SK-N-SH (cell line): Measurements from ENCODE around the gene GALNT16. TPM values are rescaled to one million over a fixed set of nuclear protein-coding genes. Genes with fewer than 3 reads are reported as not detected.

Experiments
- CTCF ChIA-PET: fragments of 300-600, 350-600 bp; formaldehyde crosslinking; extraction: SDS; loops from one replicate; lab custom pipeline; 2021; lab: Yijun Ruan, JAX
- POLR2A ChIA-PET: fragments of 350-600 bp; sonication (Branson Sonifier 250); formaldehyde crosslinking; extraction: SDS; loops from one replicate; lab custom pipeline; 2020; ENCODE audit warnings: antibody characterized with exemption, inconsistent platforms; lab: Yijun Ruan, JAX
- DNase-seq: peaks from one replicate; pipeline ENCODE4 v3.0.0; 2012
- H2AFZ ChIP-seq: fragments of 200-600 bp; sonication (generic); 2 replicates; pipeline ENCODE4 v1.8.1; 2016; ENCODE audit warnings: antibody characterized with exemption, mild to moderate bottlenecking, low read depth
- H3F3A ChIP-seq: fragments of 200-600 bp; sonication (generic); replicated peaks from 2 replicates; pipeline ENCODE3; 2016; ENCODE audit warnings: antibody characterized with exemption, mild to moderate bottlenecking; ENCODE audit not compliant: insufficient read depth
- H3K27ac ChIP-seq, 2 experiments: fragments of 200-500 bp in 1 of 2; fragments of 200-600 bp in 1 of 2; sonication (Bioruptor generic) in 1 of 2; sonication (generic), shearing (Covaris generic) in 1 of 2; 2 replicates each; pipeline versions ENCODE4 v1.5.1 to v1.6.1; 2014 to 2016; ENCODE audit warnings: low read depth in 2 of 2, inconsistent platforms in 1 of 2, low read length in 1 of 2, mild to moderate bottlenecking in 1 of 2, mixed read lengths in 1 of 2
- H3K27me3 ChIP-seq: fragments of 200-600 bp; sonication (generic), shearing (Covaris generic); 2 replicates; pipeline ENCODE4 v1.6.1; 2016; ENCODE audit warnings: mixed run types; ENCODE audit not compliant: insufficient read depth
- H3K36me3 ChIP-seq, 2 experiments: fragments of 200-500 bp in 1 of 2; fragments of 200-600 bp in 1 of 2; sonication (Bioruptor generic) in 1 of 2; sonication (generic) in 1 of 2; replicated peaks in 1 of 2; 2 replicates each; pipeline versions ENCODE3 to v1.5.1; 2014 to 2016; ENCODE audit warnings: low read length in 1 of 2, mild to moderate bottlenecking in 1 of 2; ENCODE audit not compliant: insufficient read depth in 2 of 2, control insufficient read depth in 1 of 2
- H3K4me1 ChIP-seq, 2 experiments: fragments of 200-500 bp in 1 of 2; fragments of 200-600 bp in 1 of 2; sonication (Bioruptor generic) in 1 of 2; sonication (generic), shearing (Covaris generic) in 1 of 2; 2 replicates each; pipeline versions ENCODE4 v1.5.1 to v1.6.1; 2014 to 2016; ENCODE audit warnings: low read depth in 1 of 2, low read length in 1 of 2, mixed run types in 1 of 2; ENCODE audit not compliant: insufficient read depth in 2 of 2, control insufficient read depth in 1 of 2
- H3K4me2 ChIP-seq: fragments of 200-600 bp; sonication (generic), shearing (Covaris generic); 2 replicates; pipeline ENCODE4 v1.6.1; 2017; ENCODE audit warnings: mixed run types
- H3K4me3 ChIP-seq, 2 experiments: fragments of 200-500 bp in 1 of 2; fragments of 200-600 bp in 1 of 2; sonication (Bioruptor generic) in 1 of 2; sonication (generic), shearing (Covaris generic) in 1 of 2; 2 replicates each; pipeline versions ENCODE4 v1.5.1 to v1.8.1; 2014 to 2016; ENCODE audit warnings: low read depth in 2 of 2, inconsistent platforms in 1 of 2, low read length in 1 of 2, mild to moderate bottlenecking in 1 of 2, mixed read lengths in 1 of 2, moderate library complexity in 1 of 2
- H3K79me2 ChIP-seq: fragments of 200-600 bp; sonication (generic); 2 replicates; pipeline ENCODE4 v1.8.1; 2017; ENCODE audit warnings: mild to moderate bottlenecking; ENCODE audit not compliant: insufficient read depth
- H3K9ac ChIP-seq: fragments of 200-600 bp; sonication (generic); 2 replicates; pipeline ENCODE4 v1.6.1; 2017; ENCODE audit warnings: mixed run types
- H3K9me2 ChIP-seq: fragments of 200-600 bp; sonication (generic); 2 replicates; pipeline ENCODE4 v1.6.1; 2017; ENCODE audit warnings: mixed run types
- H3K9me3 ChIP-seq: fragments of 200-600 bp; sonication (generic); 2 replicates; pipeline ENCODE4 v1.6.1; 2017; ENCODE audit warnings: mixed run types, mild to moderate bottlenecking, moderate library complexity
- H4K20me1 ChIP-seq: fragments of 200-600 bp; sonication (generic); 2 replicates; pipeline ENCODE4 v1.6.1; 2017; ENCODE audit warnings: mild to moderate bottlenecking, mixed run types; ENCODE audit not compliant: insufficient read depth
- CTCF ChIP-seq: fragments of 200-600 bp; sonication (generic); IDR thresholded peaks from 2 replicates; pipeline ENCODE4 v1.6.1; 2017; ENCODE audit warnings: antibody characterized with exemption, mild to moderate bottlenecking, moderate library complexity
- ELF1 ChIP-seq: IDR thresholded peaks from 2 replicates; pipeline ENCODE4 v1.4.0; 2012
- EP300 ChIP-seq, 2 experiments: IDR thresholded peaks; 2 replicates each; pipeline versions ENCODE4 v1.4.0 to v1.6.1; 2012; ENCODE audit warnings: borderline replicate concordance in 1 of 2, low read depth in 1 of 2, low read length in 1 of 2
- FOXJ3 ChIP-seq: sonication (generic); formaldehyde crosslinking; IDR thresholded peaks from 2 replicates; pipeline ENCODE4 v1.5.1; 2020; ENCODE audit warnings: mild to moderate bottlenecking, missing genetic modification reagents
- FOXM1 ChIP-seq: IDR thresholded peaks from 2 replicates; pipeline ENCODE4 v1.4.0; 2012; ENCODE audit warnings: low read depth, mild to moderate bottlenecking
- GATA2 ChIP-seq: sonication (generic); formaldehyde crosslinking; IDR thresholded peaks from 2 replicates; pipeline ENCODE4 v1.5.0; 2020; ENCODE audit warnings: mild to moderate bottlenecking, missing genetic modification reagents
- IRF3 ChIP-seq: fragments of 150-350 bp; IDR thresholded peaks from 2 replicates; pipeline ENCODE4 v1.6.1; 2016; ENCODE audit warnings: mild to moderate bottlenecking, low read depth, low read length
- JUND ChIP-seq: IDR thresholded peaks from 2 replicates; pipeline ENCODE4 v1.4.0; 2012
- NFIC ChIP-seq: IDR thresholded peaks from 2 replicates; pipeline ENCODE4 v1.4.0; 2012; ENCODE audit warnings: borderline replicate concordance
- PBX3 ChIP-seq: IDR thresholded peaks from 2 replicates; pipeline ENCODE4; 2012
- RCOR1 ChIP-seq: fragments of 150-350 bp; IDR thresholded peaks from 2 replicates; pipeline ENCODE4 v1.6.1; 2017; ENCODE audit warnings: antibody characterized with exemption, low read length
- RFX5 ChIP-seq: IDR thresholded peaks from 2 replicates; pipeline ENCODE4 v1.6.1; 2012; ENCODE audit warnings: mild to moderate bottlenecking, improper control_type of control experiment, low read length
- RXRA ChIP-seq: IDR thresholded peaks from 2 replicates; pipeline ENCODE4 v1.4.0; 2012; ENCODE audit warnings: low read depth, mild to moderate bottlenecking, borderline replicate concordance
- SIN3A ChIP-seq: IDR thresholded peaks from 2 replicates; pipeline ENCODE4 v1.6.1; 2012; ENCODE audit warnings: low read depth, mild to moderate bottlenecking, low read length, moderate library complexity, borderline replicate concordance
- SMC3 ChIP-seq: IDR thresholded peaks from 2 replicates; pipeline ENCODE4 v1.6.1; 2012; ENCODE audit warnings: low read depth, low read length, improper control_type of control experiment
- TEAD4 ChIP-seq: IDR thresholded peaks from 2 replicates; pipeline ENCODE4 v1.4.0; 2012; ENCODE audit warnings: mild to moderate bottlenecking, borderline replicate concordance; ENCODE audit not compliant: insufficient read depth
- YY1 ChIP-seq: IDR thresholded peaks from 2 replicates; pipeline ENCODE4 v1.4.0; 2012; ENCODE audit warnings: low read depth, mild to moderate bottlenecking
- WGBS: methylation state at CpG from one replicate; pipeline ENCODE4 v1.1.6; 2017; ENCODE audit warnings: low lambda C conversion rate; 5-methylcytosine and 5-hydroxymethylcytosine counted together
- polyA plus RNA-seq, 3 experiments: library from polyadenylated mRNA; depleted of rRNA; stranded (reverse); fragments of >200 nt; gene quantifications; 2 replicates each; pipeline ENCODE4 v1.2.3, GENCODE V29; 2012
- TF ChIP-seq, protein P1 (sequence below): IDR thresholded peaks from 2 replicates; pipeline ENCODE4 v1.6.1; 2012; ENCODE audit warnings: mild to moderate bottlenecking, low read depth, low read length, moderate library complexity
- TF ChIP-seq, protein P2 (sequence below): IDR thresholded peaks from 2 replicates; pipeline ENCODE4 v1.4.0; 2012; ENCODE audit warnings: low read depth
- TF ChIP-seq, protein P3 (sequence below): IDR thresholded peaks from 2 replicates; pipeline ENCODE4 v1.4.0; 2012; ENCODE audit warnings: low read depth, borderline replicate concordance
- TF ChIP-seq, protein P4 (sequence below): fragments of 150-350 bp; IDR thresholded peaks from 2 replicates; pipeline ENCODE4 v1.6.1; 2017; ENCODE audit warnings: antibody characterized with exemption, low read length, low read depth, borderline replicate concordance

GALNT16 gene
- polyA plus RNA-seq, 1 of the 3 experiments (the other 2 are of a cell fraction), result 17.0 TPM

- no peak for TF ChIP-seq CTCF
- TF ChIP-seq, all 33 proteins: peak for 0
Observed at GRCh38 chr14:69319911-69320310, 60.0 kb downstream of the GALNT16 start (continued).

DNA sequence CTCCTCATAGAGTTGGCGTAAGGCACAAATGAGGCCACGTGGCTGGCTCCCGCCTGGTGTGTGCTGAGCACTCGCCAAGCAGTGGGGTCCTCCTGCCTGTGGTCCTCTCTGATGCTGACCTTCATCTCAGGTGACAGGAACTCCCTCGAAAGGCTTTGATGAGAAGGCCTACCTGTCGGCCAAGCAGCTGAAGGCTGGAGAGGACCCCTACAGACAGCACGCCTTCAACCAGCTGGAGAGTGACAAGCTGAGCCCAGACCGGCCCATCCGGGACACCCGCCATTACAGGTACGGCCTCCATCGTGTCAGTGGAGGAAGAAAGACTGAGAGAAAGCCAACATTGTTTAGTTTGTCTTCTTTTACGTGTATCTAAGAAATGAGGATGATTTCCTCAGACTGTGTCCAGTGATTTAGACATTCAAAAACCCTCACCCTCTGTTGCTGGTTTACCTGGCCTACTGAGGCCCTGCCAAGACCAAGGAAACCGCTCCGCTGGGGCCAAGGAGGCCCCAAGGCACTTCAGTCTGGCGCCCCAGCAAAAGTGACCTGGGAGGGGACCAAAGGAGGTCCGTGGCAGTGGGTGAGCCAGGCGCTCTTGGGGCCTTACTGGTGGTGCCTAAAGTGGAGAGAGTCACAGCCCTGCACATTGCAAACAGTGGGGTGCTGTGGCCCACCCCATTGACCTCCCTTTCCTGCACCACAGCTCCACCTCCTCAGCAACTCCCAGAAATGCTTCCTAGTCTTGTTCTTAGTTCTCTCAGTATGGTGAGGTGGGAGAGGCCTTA lies 60.8 kb downstream of the GALNT16 start:
- H3K4me3 ChIP-seq, result no peak overlapping the region
- no peaks in the 10 kb centered on the region for H4K20me1 ChIP-seq
- POLR2A ChIA-PET, result no interaction called here
- WGBS, result 96% methylated on average over 15 of the region's 18 CpGs
- H3K9ac ChIP-seq, result no peak overlapping the region
- no peaks in the 10 kb centered on the region for H3K9me2 ChIP-seq
- peaks cover 4% of the 10 kb centered on the region for H3F3A ChIP-seq
- no peak for TF ChIP-seq PBX3
- TF ChIP-seq GATA2 (CRISPR knock-in tag), result no peak
- TF ChIP-seq, protein P1, sequence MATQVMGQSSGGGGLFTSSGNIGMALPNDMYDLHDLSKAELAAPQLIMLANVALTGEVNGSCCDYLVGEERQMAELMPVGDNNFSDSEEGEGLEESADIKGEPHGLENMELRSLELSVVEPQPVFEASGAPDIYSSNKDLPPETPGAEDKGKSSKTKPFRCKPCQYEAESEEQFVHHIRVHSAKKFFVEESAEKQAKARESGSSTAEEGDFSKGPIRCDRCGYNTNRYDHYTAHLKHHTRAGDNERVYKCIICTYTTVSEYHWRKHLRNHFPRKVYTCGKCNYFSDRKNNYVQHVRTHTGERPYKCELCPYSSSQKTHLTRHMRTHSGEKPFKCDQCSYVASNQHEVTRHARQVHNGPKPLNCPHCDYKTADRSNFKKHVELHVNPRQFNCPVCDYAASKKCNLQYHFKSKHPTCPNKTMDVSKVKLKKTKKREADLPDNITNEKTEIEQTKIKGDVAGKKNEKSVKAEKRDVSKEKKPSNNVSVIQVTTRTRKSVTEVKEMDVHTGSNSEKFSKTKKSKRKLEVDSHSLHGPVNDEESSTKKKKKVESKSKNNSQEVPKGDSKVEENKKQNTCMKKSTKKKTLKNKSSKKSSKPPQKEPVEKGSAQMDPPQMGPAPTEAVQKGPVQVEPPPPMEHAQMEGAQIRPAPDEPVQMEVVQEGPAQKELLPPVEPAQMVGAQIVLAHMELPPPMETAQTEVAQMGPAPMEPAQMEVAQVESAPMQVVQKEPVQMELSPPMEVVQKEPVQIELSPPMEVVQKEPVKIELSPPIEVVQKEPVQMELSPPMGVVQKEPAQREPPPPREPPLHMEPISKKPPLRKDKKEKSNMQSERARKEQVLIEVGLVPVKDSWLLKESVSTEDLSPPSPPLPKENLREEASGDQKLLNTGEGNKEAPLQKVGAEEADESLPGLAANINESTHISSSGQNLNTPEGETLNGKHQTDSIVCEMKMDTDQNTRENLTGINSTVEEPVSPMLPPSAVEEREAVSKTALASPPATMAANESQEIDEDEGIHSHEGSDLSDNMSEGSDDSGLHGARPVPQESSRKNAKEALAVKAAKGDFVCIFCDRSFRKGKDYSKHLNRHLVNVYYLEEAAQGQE, result no peak
- TF ChIP-seq, protein P2, sequence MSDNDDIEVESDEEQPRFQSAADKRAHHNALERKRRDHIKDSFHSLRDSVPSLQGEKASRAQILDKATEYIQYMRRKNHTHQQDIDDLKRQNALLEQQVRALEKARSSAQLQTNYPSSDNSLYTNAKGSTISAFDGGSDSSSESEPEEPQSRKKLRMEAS, result no peak
- TF ChIP-seq RFX5, result no peak
- TF ChIP-seq, protein P3, sequence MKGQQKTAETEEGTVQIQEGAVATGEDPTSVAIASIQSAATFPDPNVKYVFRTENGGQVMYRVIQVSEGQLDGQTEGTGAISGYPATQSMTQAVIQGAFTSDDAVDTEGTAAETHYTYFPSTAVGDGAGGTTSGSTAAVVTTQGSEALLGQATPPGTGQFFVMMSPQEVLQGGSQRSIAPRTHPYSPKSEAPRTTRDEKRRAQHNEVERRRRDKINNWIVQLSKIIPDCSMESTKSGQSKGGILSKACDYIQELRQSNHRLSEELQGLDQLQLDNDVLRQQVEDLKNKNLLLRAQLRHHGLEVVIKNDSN, result no peak
- TF ChIP-seq IRF3, result no peak
- TF ChIP-seq NFIC, result no peak
- TF ChIP-seq FOXM1, result no peak
- no peak for TF ChIP-seq SIN3A
- no peak for TF ChIP-seq YY1
- TF ChIP-seq RCOR1, result no peak
- no peak for TF ChIP-seq FOXJ3
- TF ChIP-seq TEAD4, result no peak
- TF ChIP-seq, protein P4, sequence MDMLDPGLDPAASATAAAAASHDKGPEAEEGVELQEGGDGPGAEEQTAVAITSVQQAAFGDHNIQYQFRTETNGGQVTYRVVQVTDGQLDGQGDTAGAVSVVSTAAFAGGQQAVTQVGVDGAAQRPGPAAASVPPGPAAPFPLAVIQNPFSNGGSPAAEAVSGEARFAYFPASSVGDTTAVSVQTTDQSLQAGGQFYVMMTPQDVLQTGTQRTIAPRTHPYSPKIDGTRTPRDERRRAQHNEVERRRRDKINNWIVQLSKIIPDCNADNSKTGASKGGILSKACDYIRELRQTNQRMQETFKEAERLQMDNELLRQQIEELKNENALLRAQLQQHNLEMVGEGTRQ, result no peak
- no peak for TF ChIP-seq ELF1
- no peak for TF ChIP-seq JUND
- no peak for TF ChIP-seq SMC3
- TF ChIP-seq EP300 (IDR thresholded peaks at IDR 0.05; ENCODE audit: borderline replicate concordance in 1 of 2, low read depth in 1 of 2, low read length in 1 of 2), result no peak
- no peak for TF ChIP-seq RXRA
- H3K4me2 ChIP-seq, result no peak overlapping the region
- CTCF ChIA-PET, result interaction anchor here (1.5 kb wide), 1 partner anchor 26 kb away, joined by 4 read pairs; no protein-coding TSS in a partner anchor
- no peaks in the 10 kb centered on the region for H3K36me3 ChIP-seq
- H3K9me3 ChIP-seq, result no peaks in the 10 kb centered on the region
- no peak overlapping the region for H3K27ac ChIP-seq
- no peaks in the 10 kb centered on the region for H3K79me2 ChIP-seq
- peaks cover 0 to 4% of the 10 kb centered on the region in 2 experiments; a peak in 2 of 4 replicates for H3K4me1 ChIP-seq
- H2AFZ ChIP-seq, result no peak overlapping the region
- no peak for DNase-seq
- no peaks in the 10 kb centered on the region for H3K27me3 ChIP-seq
